HG03280 (cell line): Measurements from ENCODE around the gene CCDC190.
"Not testable (repeated sequence)": the region's sequence is repeated elsewhere in the genome, so short reads cannot be mapped to it uniquely, and the experiment has no call there.

ENCODE experiments used
- ATAC-seq: cut with Tn5 transposase; IDR thresholded peaks from one replicate; pipeline ENCODE4 v1.9.1; 2021; ENCODE audit warnings: mild to moderate bottlenecking, moderate library complexity; ENCODE audit not compliant: unreplicated experiment

CCDC190 gene

GRCh38 chr1:162838863-162839262 is 22.1 kb downstream of the CCDC190 start:
- no peak for ATAC-seq

- peak; percentile 76 for ATAC-seq
These were observed 25.6 kb downstream of the CCDC190 start for GRCh38 chr1:162835157-162835899.

- no peak for ATAC-seq
These were observed 28.5 kb downstream of the CCDC190 start for GRCh38 chr1:162832470-162832869.

- no peak for ATAC-seq
These were observed 31.7 kb downstream of the CCDC190 start for GRCh38 chr1:162829268-162829667.

- ATAC-seq = no peak
These were observed 37.0 kb downstream of the CCDC190 start for GRCh38 chr1:162823771-162824525.

GRCh38 chr1:162823231-162823630 is 37.7 kb downstream of the CCDC190 start:
- no peak for ATAC-seq

- ATAC-seq = no peak
These were observed 38.4 kb downstream of the CCDC190 start for GRCh38 chr1:162822391-162823200.

GRCh38 chr1:162818666-162819065 is 42.3 kb downstream of the CCDC190 start:
- not testable (repeated sequence) for ATAC-seq

- ATAC-seq = not testable (repeated sequence)
These were observed 42.8 kb downstream of the CCDC190 start for GRCh38 chr1:162818136-162818535.

- ATAC-seq = not testable (repeated sequence)
These were observed 48.6 kb downstream of the CCDC190 start for GRCh38 chr1:162812357-162812756.

GRCh38 chr1:162807503-162807902 is 53.5 kb downstream of the CCDC190 start:
- ATAC-seq = not testable (repeated sequence)
